ENCODE results near the gene CNTN4.

CNTN4 gene

DNA sequence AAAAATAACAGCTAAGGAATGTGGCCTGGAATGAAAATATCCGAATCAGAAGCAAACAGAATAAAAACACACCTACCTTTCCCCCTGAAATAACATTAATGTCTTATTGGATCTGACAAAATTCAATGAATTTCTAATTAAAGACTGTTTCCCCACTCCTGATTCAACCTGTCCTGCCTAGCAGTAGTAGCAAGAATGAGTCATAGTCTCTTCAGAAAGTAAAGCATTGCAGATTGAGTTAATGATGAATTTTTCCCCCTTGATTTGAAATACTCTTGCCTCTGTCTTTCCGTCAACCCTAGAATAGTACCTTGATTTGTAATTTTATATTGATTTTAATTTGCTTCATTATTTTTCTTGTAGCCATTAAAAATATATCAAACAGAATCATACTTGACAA, 212.4 kb downstream of the CNTN4 start:
- TF ChIP-seq, protein P1, sequence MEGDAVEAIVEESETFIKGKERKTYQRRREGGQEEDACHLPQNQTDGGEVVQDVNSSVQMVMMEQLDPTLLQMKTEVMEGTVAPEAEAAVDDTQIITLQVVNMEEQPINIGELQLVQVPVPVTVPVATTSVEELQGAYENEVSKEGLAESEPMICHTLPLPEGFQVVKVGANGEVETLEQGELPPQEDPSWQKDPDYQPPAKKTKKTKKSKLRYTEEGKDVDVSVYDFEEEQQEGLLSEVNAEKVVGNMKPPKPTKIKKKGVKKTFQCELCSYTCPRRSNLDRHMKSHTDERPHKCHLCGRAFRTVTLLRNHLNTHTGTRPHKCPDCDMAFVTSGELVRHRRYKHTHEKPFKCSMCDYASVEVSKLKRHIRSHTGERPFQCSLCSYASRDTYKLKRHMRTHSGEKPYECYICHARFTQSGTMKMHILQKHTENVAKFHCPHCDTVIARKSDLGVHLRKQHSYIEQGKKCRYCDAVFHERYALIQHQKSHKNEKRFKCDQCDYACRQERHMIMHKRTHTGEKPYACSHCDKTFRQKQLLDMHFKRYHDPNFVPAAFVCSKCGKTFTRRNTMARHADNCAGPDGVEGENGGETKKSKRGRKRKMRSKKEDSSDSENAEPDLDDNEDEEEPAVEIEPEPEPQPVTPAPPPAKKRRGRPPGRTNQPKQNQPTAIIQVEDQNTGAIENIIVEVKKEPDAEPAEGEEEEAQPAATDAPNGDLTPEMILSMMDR (IDR thresholded peaks at IDR 0.05; ENCODE audit: insufficient read depth, low read length, poor library complexity, severe bottlenecking): no peak
- Histone ChIP-seq H3K4me3 (replicated peaks; ENCODE audit: low read depth, low read length) (no peak overlapping the region), H3K36me3 (ENCODE audit: control insufficient read depth, insufficient read depth, low read length) (no peaks in the 10 kb centered on the region; the same call in 1 of the 2 replicates), H3K27me3 (replicated peaks; ENCODE audit: control insufficient read depth, insufficient read depth, low read length) (no peaks in the 10 kb centered on the region)
- no peak for DNase-seq (ENCODE audit: extremely low read depth, insufficient read length)

GRCh38 chr3:2317521-2317920, 218.9 kb downstream of the CNTN4 start:
- Histone ChIP-seq H3K36me3 (ENCODE audit: control insufficient read depth, insufficient read depth, low read length) (no peaks in the 10 kb centered on the region), H3K4me3 (replicated peaks; ENCODE audit: low read depth, low read length) (no peak overlapping the region), H3K27me3 (replicated peaks; ENCODE audit: control insufficient read depth, insufficient read depth, low read length) (no peaks in the 10 kb centered on the region)
- DNase-seq (ENCODE audit: extremely low read depth, insufficient read length): no peak
- TF ChIP-seq, protein P1 (IDR thresholded peaks at IDR 0.05; ENCODE audit: insufficient read depth, low read length, poor library complexity, severe bottlenecking): no peak

- Histone ChIP-seq H3K36me3 (ENCODE audit: control insufficient read depth, insufficient read depth, low read length) (no peaks in the 10 kb centered on the region), H3K4me3 (replicated peaks; ENCODE audit: low read depth, low read length) (no peak overlapping the region), H3K27me3 (replicated peaks; ENCODE audit: control insufficient read depth, insufficient read depth, low read length) (no peaks in the 10 kb centered on the region)
- no peak for DNase-seq (ENCODE audit: extremely low read depth, insufficient read length)
- TF ChIP-seq, protein P1 (IDR thresholded peaks at IDR 0.05; ENCODE audit: insufficient read depth, low read length, poor library complexity, severe bottlenecking): no peak
Measured at GRCh38 chr3:2334921-2335320, 236.3 kb downstream of the CNTN4 start.

- Histone ChIP-seq H3K4me3 (replicated peaks; ENCODE audit: low read depth, low read length) (no peak overlapping the region), H3K27me3 (replicated peaks; ENCODE audit: control insufficient read depth, insufficient read depth, low read length) (no peaks in the 10 kb centered on the region), H3K36me3 (ENCODE audit: control insufficient read depth, insufficient read depth, low read length) (no peaks in the 10 kb centered on the region)
- no peak for DNase-seq (ENCODE audit: extremely low read depth, insufficient read length)
- TF ChIP-seq, protein P1 (IDR thresholded peaks at IDR 0.05; ENCODE audit: insufficient read depth, low read length, poor library complexity, severe bottlenecking): no peak
Measured at GRCh38 chr3:2343031-2343682, 244.5 kb downstream of the CNTN4 start.

- TF ChIP-seq, protein P1 (IDR thresholded peaks at IDR 0.05; ENCODE audit: insufficient read depth, low read length, poor library complexity, severe bottlenecking): no peak
- no peak overlapping the region for H3K4me3 ChIP-seq (replicated peaks; ENCODE audit: low read depth, low read length)
Measured at GRCh38 chr3:2352134-2352762, 253.6 kb downstream of the CNTN4 start.

More at GRCh38 chr3:2352134-2352762, 253.6 kb downstream of the CNTN4 start:
- Histone ChIP-seq H3K27me3 (replicated peaks; ENCODE audit: control insufficient read depth, insufficient read depth, low read length) (no peaks in the 10 kb centered on the region), H3K36me3 (ENCODE audit: control insufficient read depth, insufficient read depth, low read length) (no peaks in the 10 kb centered on the region)
- no peak for DNase-seq (ENCODE audit: extremely low read depth, insufficient read length)

Measured in GM06990 (cell line).